Prostate gland (tissue), 2 donors: ENCODE data around the gene GALNS.

ENCODE experiments used
- CTCF ChIP-seq, 4 experiments: fragments of 200-600 bp in 2 of 4; fragments of 450-650 bp in 2 of 4; sonication (generic) in 2 of 4; IDR thresholded peaks; 1 replicate in 3 of 4; 2 replicates in 1 of 4; pipeline ENCODE4 v1.5.1; 2016 to 2019; ENCODE audit warnings: antibody characterized with exemption in 4 of 4, mild to moderate bottlenecking in 2 of 4, moderate library complexity in 2 of 4
- POLR2AphosphoS5 ChIP-seq: sonication (generic); formaldehyde crosslinking; IDR thresholded peaks from one replicate; pipeline ENCODE4 v1.6.1; 2017; ENCODE audit warnings: antibody characterized with exemption

GRCh38 chr16:88787579-88788314, 69.0 kb downstream of the GALNS start:
- no peak for TF ChIP-seq POLR2AphosphoS5
- TF ChIP-seq CTCF (IDR thresholded peaks at IDR 0.05), result no peak
